Panc1 (cell line): ENCODE results near the gene NEUROG2.

Experiments
- CTCF ChIP-seq: fragments of 450-650 bp; IDR thresholded peaks from 2 replicates; pipeline ENCODE4 v1.5.1; 2017; ENCODE audit warnings: mild to moderate bottlenecking
- POLR2AphosphoS5 ChIP-seq: IDR thresholded peaks from 2 replicates; pipeline ENCODE4 v1.6.1; 2012; ENCODE audit warnings: mild to moderate bottlenecking, low read depth, low read length, moderate library complexity
- REST ChIP-seq, 2 experiments: IDR thresholded peaks; 2 replicates each; pipeline ENCODE4 v1.6.1; 2011 to 2012; ENCODE audit warnings: low read depth in 2 of 2, control low read depth in 1 of 2, low read length in 1 of 2, mild to moderate bottlenecking in 1 of 2, moderate library complexity in 1 of 2; ENCODE audit not compliant: insufficient read depth in 1 of 2
- SIN3A ChIP-seq: IDR thresholded peaks from 2 replicates; pipeline ENCODE4 v1.6.1; 2012; ENCODE audit warnings: low read depth, mild to moderate bottlenecking, low read length, moderate library complexity, borderline replicate concordance; ENCODE audit not compliant: insufficient read depth
- TCF7L2 ChIP-seq: IDR thresholded peaks from 2 replicates; pipeline ENCODE4 v1.6.1; 2011; ENCODE audit warnings: mild to moderate bottlenecking, low read depth, low read length, inconsistent platforms

- no peak for TF ChIP-seq CTCF
- no peak for TF ChIP-seq POLR2AphosphoS5
- no peak for TF ChIP-seq SIN3A
- TF ChIP-seq REST (IDR thresholded peaks at IDR 0.05; ENCODE audit: insufficient read depth in 1 of 2, low read depth in 2 of 2, low read length in 1 of 2), result no peak
- no peak for TF ChIP-seq TCF7L2
Observed at GRCh38 chr4:112509243-112510141, 6.5 kb downstream of the NEUROG2 start.
